ENCODE results near the gene ANKRD62.
"Not testable (repeated sequence)": the region's sequence is repeated elsewhere in the genome, so short reads cannot be mapped to it uniquely, and the experiment has no call there.

DNA sequence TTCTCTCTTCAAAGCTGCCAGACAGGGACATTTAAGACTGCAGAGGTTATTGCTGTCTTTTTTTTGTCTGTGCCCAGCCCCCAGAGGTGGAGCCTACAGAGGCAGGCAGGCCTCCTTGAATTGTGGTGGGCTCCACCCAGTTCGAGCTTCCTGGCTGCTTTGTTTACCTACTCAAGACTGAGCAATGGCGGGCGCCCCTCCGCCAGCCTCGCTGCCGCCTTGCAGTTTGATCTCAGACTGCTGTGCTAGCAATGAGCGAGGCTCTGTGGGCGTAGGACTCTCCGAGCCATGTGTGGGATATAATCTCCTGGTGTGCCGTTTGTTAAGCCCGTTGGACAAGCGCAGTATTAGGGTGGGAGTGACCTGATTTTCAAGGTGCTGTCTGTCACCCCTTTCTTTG is 47.2 kb downstream of the ANKRD62 start:
- TF ChIP-seq, protein P1, sequence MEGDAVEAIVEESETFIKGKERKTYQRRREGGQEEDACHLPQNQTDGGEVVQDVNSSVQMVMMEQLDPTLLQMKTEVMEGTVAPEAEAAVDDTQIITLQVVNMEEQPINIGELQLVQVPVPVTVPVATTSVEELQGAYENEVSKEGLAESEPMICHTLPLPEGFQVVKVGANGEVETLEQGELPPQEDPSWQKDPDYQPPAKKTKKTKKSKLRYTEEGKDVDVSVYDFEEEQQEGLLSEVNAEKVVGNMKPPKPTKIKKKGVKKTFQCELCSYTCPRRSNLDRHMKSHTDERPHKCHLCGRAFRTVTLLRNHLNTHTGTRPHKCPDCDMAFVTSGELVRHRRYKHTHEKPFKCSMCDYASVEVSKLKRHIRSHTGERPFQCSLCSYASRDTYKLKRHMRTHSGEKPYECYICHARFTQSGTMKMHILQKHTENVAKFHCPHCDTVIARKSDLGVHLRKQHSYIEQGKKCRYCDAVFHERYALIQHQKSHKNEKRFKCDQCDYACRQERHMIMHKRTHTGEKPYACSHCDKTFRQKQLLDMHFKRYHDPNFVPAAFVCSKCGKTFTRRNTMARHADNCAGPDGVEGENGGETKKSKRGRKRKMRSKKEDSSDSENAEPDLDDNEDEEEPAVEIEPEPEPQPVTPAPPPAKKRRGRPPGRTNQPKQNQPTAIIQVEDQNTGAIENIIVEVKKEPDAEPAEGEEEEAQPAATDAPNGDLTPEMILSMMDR (IDR thresholded peaks at IDR 0.05), result not testable (repeated sequence)
- not testable (repeated sequence) for TF ChIP-seq POLR2A (IDR thresholded peaks at IDR 0.05)

Data from vagina (tissue), 2 donors.